Activated T-helper 2 cell treated with anti-CD3 and anti-CD28 coated beads, Interferon-gamma antibody, Interleukin-2, Interleukin-4, amounts not matched to agents 10 μg/mL and 5 μg/mL and 100 μg/mL, durations not matched to agents 14 hours and 24 hours and 36 hours (primary cell): Measurements from ENCODE around the gene KIF12. TPM values are rescaled to one million over a fixed set of nuclear protein-coding genes. Genes with fewer than 3 reads are reported as not detected.
"Not testable (repeated sequence)": the region's sequence is repeated elsewhere in the genome, so short reads cannot be mapped to it uniquely, and the experiment has no call there.

Experiments used
- DNase-seq: peaks from one replicate; pipeline ENCODE4 v3.0.0; 2021; ENCODE audit warnings: low spot score
- H3K27ac Mint-ChIP-seq: one replicate; pipeline ENCODE4 v1.8.0; 2021; ENCODE audit warnings: mixed read lengths
- H3K27me3 Mint-ChIP-seq: one replicate; pipeline ENCODE4 v1.8.0; 2021; ENCODE audit warnings: low read depth, mixed read lengths
- H3K36me3 Mint-ChIP-seq: one replicate; pipeline ENCODE4 v1.8.0; 2021; ENCODE audit warnings: low read depth, mixed read lengths
- H3K4me1 Mint-ChIP-seq: one replicate; pipeline ENCODE4 v1.8.0; 2021; ENCODE audit warnings: low read depth, mixed read lengths
- H3K4me3 Mint-ChIP-seq: one replicate; pipeline ENCODE4 v1.8.0; 2021; ENCODE audit warnings: low read depth, mild to moderate bottlenecking, moderate library complexity, mixed read lengths
- H3K9me3 Mint-ChIP-seq: one replicate; pipeline ENCODE4 v1.8.0; 2021; ENCODE audit warnings: mixed read lengths
- intact Hi-C: fragments of 100-400 bp; cut with micrococcal nuclease; formaldehyde crosslinking; loops from one replicate; pipeline ENCODE4 v1.15.1; 2023
- total RNA-seq: library from RNA; stranded (reverse); gene quantifications from 2 replicates; pipeline ENCODE4 v1.2.3, GENCODE V29; 2022

Gene KIF12
- total RNA-seq, 1 donor from 2014 or later = not detected

DNA sequence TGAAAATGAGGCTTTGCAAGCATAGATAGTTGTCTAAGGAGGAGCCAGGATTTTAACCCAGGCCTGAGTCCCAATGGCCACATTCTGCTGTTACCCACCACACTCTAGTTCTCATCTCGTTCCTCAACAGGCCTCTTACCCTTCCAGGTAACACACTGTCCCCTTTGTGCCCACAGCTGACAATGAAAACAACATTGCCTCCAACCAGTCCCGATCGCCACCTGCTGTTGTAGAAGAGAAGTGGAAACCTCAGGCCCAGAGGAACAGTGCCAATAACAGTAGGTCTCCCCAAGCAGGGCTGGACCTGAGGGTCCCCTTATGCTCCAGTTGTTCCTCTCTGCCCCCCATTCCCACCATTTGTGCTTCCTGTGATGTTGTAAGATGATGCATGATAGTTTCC, 51.4 kb downstream of the KIF12 start:
- DNase-seq = peak; percentile 7
- Mint-ChIP-seq H3K4me1 (no peaks in the 10 kb centered on the region), H3K4me3 (no peak overlapping the region)

DNA sequence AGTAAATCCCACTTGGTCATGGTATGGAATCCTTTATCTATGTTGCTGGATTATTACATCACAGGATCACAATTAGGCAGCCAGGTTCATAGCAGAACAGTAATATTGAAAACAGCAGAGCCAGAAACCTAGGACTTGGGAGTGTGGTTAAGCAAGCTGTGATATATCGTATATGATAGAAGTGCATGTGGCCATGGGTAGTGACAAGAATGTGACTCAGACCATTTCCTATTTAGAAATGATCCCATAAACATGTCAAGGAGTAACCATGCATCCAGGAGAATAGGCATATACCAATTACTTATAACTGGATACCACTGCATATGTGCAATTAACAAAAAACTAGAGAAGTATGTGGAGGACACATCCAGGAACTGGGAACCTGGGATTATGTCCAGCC, 52.2 kb downstream of the KIF12 start:
- no peaks in the 10 kb centered on the region for H3K4me1 Mint-ChIP-seq
- no peak for DNase-seq
- no peak overlapping the region for H3K27ac Mint-ChIP-seq
- no peaks in the 10 kb centered on the region for H3K9me3 Mint-ChIP-seq
- intact Hi-C loops = no loop called here
- no peak overlapping the region for H3K4me3 Mint-ChIP-seq
- H3K36me3 Mint-ChIP-seq = no peaks in the 10 kb centered on the region
- peaks cover 2% of the 10 kb centered on the region for H3K27me3 Mint-ChIP-seq

More for the DNA sequence above, 51.4 kb downstream of the KIF12 start:
- H3K9me3 Mint-ChIP-seq = no peaks in the 10 kb centered on the region
- H3K27ac Mint-ChIP-seq = no peak overlapping the region
- intact Hi-C loops = no loop called here
- no peaks in the 10 kb centered on the region for H3K36me3 Mint-ChIP-seq
- peaks cover 2% of the 10 kb centered on the region for H3K27me3 Mint-ChIP-seq

DNA sequence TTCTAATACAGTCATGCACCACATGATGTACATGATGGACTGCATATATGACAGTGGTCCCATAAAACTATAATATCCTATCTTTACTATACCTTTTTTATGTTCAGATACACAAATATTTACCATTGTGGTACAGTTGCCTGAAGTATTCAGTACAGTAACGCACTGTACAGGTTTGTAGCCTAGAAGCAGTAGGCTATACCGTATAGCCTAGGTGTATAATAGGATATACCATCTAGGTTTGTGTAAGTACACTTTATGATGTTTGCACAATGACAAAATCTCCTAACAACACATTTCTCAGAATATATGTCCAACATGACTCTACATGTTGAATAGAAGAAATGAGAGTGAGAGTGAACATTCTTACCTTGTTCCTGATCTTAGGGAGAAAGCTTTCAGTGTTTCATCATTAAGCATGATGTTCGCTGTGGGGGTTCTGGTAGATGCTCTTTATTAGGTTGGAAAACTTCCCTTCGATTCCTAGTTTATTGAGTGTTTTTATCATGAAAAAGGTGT, 52.8 kb downstream of the KIF12 start:
- intact Hi-C loops = no loop called here
- DNase-seq = no peak

GRCh38 chr9:114043660-114044059, 55.4 kb downstream of the KIF12 start:
- DNase-seq, H3K36me3 Mint-ChIP-seq, intact Hi-C loops, H3K9me3 Mint-ChIP-seq, H3K27me3 Mint-ChIP-seq, H3K27ac Mint-ChIP-seq, H3K4me1 Mint-ChIP-seq, H3K4me3 Mint-ChIP-seq: not testable (repeated sequence)

More for the DNA sequence above, 52.8 kb downstream of the KIF12 start:
- Mint-ChIP-seq H3K9me3 (no peaks in the 10 kb centered on the region), H3K27me3 (peaks cover 2% of the 10 kb centered on the region), H3K27ac (no peak overlapping the region), H3K4me1 (no peaks in the 10 kb centered on the region), H3K4me3 (no peak overlapping the region), H3K36me3 (no peaks in the 10 kb centered on the region)

Other genes with a start within 250 kb of the KIF12 start
- gene ZNF618, start 223.0 kb downstream of the KIF12 start, total RNA-seq = 0.25 TPM in 2 replicates
- not detected in 2 replicates for gene AMBP, start 21.0 kb downstream of the KIF12 start, total RNA-seq
- 3.7 and 4.1 TPM in 2 replicates for gene COL27A1, start 56.2 kb upstream of the KIF12 start, total RNA-seq
- not detected in 2 replicates for gene ORM1, start 223.8 kb upstream of the KIF12 start, total RNA-seq
- not detected in 2 replicates for gene ORM2, start 230.6 kb upstream of the KIF12 start, total RNA-seq